NT2/D1 (cell line): ENCODE measurements around the gene ANLN.
A peak's percentile ranks its signal among the peaks of the same experiment; 100 is the strongest.

Experiments
- DNase-seq: peaks from one replicate; pipeline ENCODE4 v3.0.0-alpha.2; 2011; ENCODE audit warnings: low read depth, low spot score
- H3K27me3 ChIP-seq: 2 replicates; pipeline ENCODE4 v1.6.0; 2011; ENCODE audit warnings: mild to moderate bottlenecking; ENCODE audit not compliant: insufficient read length, insufficient read depth
- H3K36me3 ChIP-seq: 2 replicates; pipeline ENCODE4 v1.6.1; 2011; ENCODE audit warnings: mild to moderate bottlenecking, low read length, mixed read lengths; ENCODE audit not compliant: insufficient read depth, insufficient read length
- H3K4me1 ChIP-seq: 2 replicates; pipeline ENCODE4 v1.5.1; 2011; ENCODE audit not compliant: insufficient read depth, insufficient read length
- H3K4me3 ChIP-seq: 2 replicates; pipeline ENCODE4 v1.5.1; 2011; ENCODE audit warnings: low read depth; ENCODE audit not compliant: insufficient read length
- H3K9ac ChIP-seq: 2 replicates; pipeline ENCODE4 v1.6.0; 2011; ENCODE audit warnings: low read depth; ENCODE audit not compliant: insufficient read length
- H3K9me3 ChIP-seq: 2 replicates; pipeline ENCODE4 v1.5.1; 2011; ENCODE audit warnings: mild to moderate bottlenecking, low read length; ENCODE audit not compliant: insufficient read depth
- SUZ12 ChIP-seq: IDR thresholded peaks from 2 replicates; pipeline ENCODE4 v1.6.1; 2011; ENCODE audit not compliant: insufficient read length, insufficient read depth; ENCODE audit errors: extremely low read depth
- YY1 ChIP-seq: IDR thresholded peaks from 2 replicates; pipeline ENCODE4 v1.6.1; 2011; ENCODE audit not compliant: insufficient read length, insufficient read depth
- ZNF274 ChIP-seq: IDR thresholded peaks from 2 replicates; pipeline ENCODE4 v1.6.1; 2011; ENCODE audit warnings: mild to moderate bottlenecking, low read depth, low read length

The ANLN gene

GRCh38 chr7:36389371-36390198 lies at the start of gene ANLN:
Gene ANLN, plus strand, starts transcription at chr7:36389862. Its CDS starts 165 bp downstream, at chr7:36390027.
- Histone ChIP-seq H3K9ac (peak within 1 kb of the TSS; percentile 94), H3K9me3 (peaks cover 10% of the 10 kb centered on the region), H3K27me3 (no peaks in the 10 kb centered on the region), H3K4me3 (peak within 1 kb of the TSS; percentile 98), H3K4me1 (no peaks in the 10 kb centered on the region), H3K36me3 (peaks cover 11% of the 10 kb centered on the region)
- TF ChIP-seq ZNF274 = no peak
- TF ChIP-seq SUZ12 = no peak
- no peak for TF ChIP-seq YY1
- DNase-seq = peak; percentile 91

GRCh38 chr7:36343548-36343947 lies 46.1 kb upstream of the ANLN start:
- no peaks in the 10 kb centered on the region for H3K36me3 ChIP-seq
- TF ChIP-seq ZNF274 (no peak), YY1 (no peak), SUZ12 (no peak)

GRCh38 chr7:36344622-36345021 lies 45.0 kb upstream of the ANLN start:
- H3K9ac ChIP-seq = no peak overlapping the region
- TF ChIP-seq SUZ12 (no peak), YY1 (no peak), ZNF274 (no peak)
- H3K27me3 ChIP-seq = no peaks in the 10 kb centered on the region
- H3K4me3 ChIP-seq = no peak overlapping the region
- peaks cover 4% of the 10 kb centered on the region; the same call in 1 of the 2 replicates for H3K9me3 ChIP-seq
- no peak for DNase-seq
- no peaks in the 10 kb centered on the region for H3K4me1 ChIP-seq
- no peaks in the 10 kb centered on the region for H3K36me3 ChIP-seq

More at GRCh38 chr7:36343548-36343947, 46.1 kb upstream of the ANLN start:
- peaks cover 4% of the 10 kb centered on the region; the same call in 1 of the 2 replicates for H3K9me3 ChIP-seq
- H3K27me3 ChIP-seq = no peaks in the 10 kb centered on the region
- H3K4me1 ChIP-seq = no peaks in the 10 kb centered on the region
- H3K9ac ChIP-seq = no peak overlapping the region
- no peak overlapping the region for H3K4me3 ChIP-seq
- no peak for DNase-seq

- Histone ChIP-seq H3K4me1 (no peaks in the 10 kb centered on the region), H3K9me3 (peaks cover 4% of the 10 kb centered on the region; the same call in 1 of the 2 replicates), H3K27me3 (no peaks in the 10 kb centered on the region), H3K9ac (no peak overlapping the region), H3K36me3 (no peaks in the 10 kb centered on the region), H3K4me3 (no peak overlapping the region)
- DNase-seq = no peak
- TF ChIP-seq ZNF274 (no peak), SUZ12 (no peak), YY1 (no peak)
Observed at GRCh38 chr7:36346260-36346831, 43.3 kb upstream of the ANLN start.

GRCh38 chr7:36348256-36348655 lies 41.4 kb upstream of the ANLN start:
- Histone ChIP-seq H3K36me3 (no peaks in the 10 kb centered on the region), H3K4me3 (no peak overlapping the region), H3K4me1 (no peaks in the 10 kb centered on the region), H3K27me3 (no peaks in the 10 kb centered on the region), H3K9me3 (peaks cover 4% of the 10 kb centered on the region; the same call in 1 of the 2 replicates), H3K9ac (no peak overlapping the region)
- DNase-seq = no peak
- TF ChIP-seq SUZ12 = no peak
- TF ChIP-seq ZNF274 = no peak
- TF ChIP-seq YY1 = no peak

- Histone ChIP-seq H3K9ac (no peak overlapping the region), H3K4me3 (no peak overlapping the region), H3K9me3 (peaks cover 4% of the 10 kb centered on the region; the same call in 1 of the 2 replicates), H3K4me1 (no peaks in the 10 kb centered on the region), H3K36me3 (no peaks in the 10 kb centered on the region), H3K27me3 (no peaks in the 10 kb centered on the region)
- no peak for TF ChIP-seq ZNF274
- no peak for TF ChIP-seq YY1
- TF ChIP-seq SUZ12 = no peak
- DNase-seq = no peak
Observed at GRCh38 chr7:36348771-36349170, 40.9 kb upstream of the ANLN start.

- TF ChIP-seq ZNF274 (no peak), SUZ12 (no peak), YY1 (no peak)
- Histone ChIP-seq H3K4me3 (no peak overlapping the region), H3K36me3 (no peaks in the 10 kb centered on the region), H3K27me3 (no peaks in the 10 kb centered on the region), H3K9ac (no peak overlapping the region), H3K4me1 (no peaks in the 10 kb centered on the region), H3K9me3 (peaks cover 4% of the 10 kb centered on the region; the same call in 1 of the 2 replicates)
- DNase-seq = no peak
Observed at GRCh38 chr7:36349626-36350025, 40.0 kb upstream of the ANLN start.
